ENCODE data around the gene BCAP29.
A peak's percentile ranks its signal among the peaks of the same experiment; 100 is the strongest.
"Not testable (repeated sequence)": the region's sequence is repeated elsewhere in the genome, so short reads cannot be mapped to it uniquely, and the experiment has no call there.

The BCAP29 gene

GRCh38 chr7:107579885-107580715 is at the start of gene BCAP29:
TSS of gene BCAP29 (plus strand) at chr7:107580246. CDS start at chr7:107580773, 527 bp downstream.
- peak; percentile 63 for DNase-seq (ENCODE audit: low spot score)

GRCh38 chr7:107530751-107531150 is 49.3 kb upstream of the BCAP29 start:
- no peak for DNase-seq (ENCODE audit: low spot score)

GRCh38 chr7:107534139-107534538 is 45.9 kb upstream of the BCAP29 start:
- DNase-seq (ENCODE audit: low spot score): no peak

GRCh38 chr7:107537228-107537627 is 42.8 kb upstream of the BCAP29 start:
- not testable (repeated sequence) for DNase-seq (ENCODE audit: low spot score)

GRCh38 chr7:107538001-107538400 is 42.0 kb upstream of the BCAP29 start:
- no peak for DNase-seq (ENCODE audit: low spot score)

GRCh38 chr7:107543338-107543993 is 36.6 kb upstream of the BCAP29 start:
- DNase-seq (ENCODE audit: low spot score): no peak

GRCh38 chr7:107544848-107545591 is 35.0 kb upstream of the BCAP29 start:
- DNase-seq (ENCODE audit: low spot score): no peak

GRCh38 chr7:107551936-107552335 is 28.1 kb upstream of the BCAP29 start:
- no peak for DNase-seq (ENCODE audit: low spot score)

- DNase-seq (ENCODE audit: low spot score): no peak
Observed at GRCh38 chr7:107555893-107556292, 24.2 kb upstream of the BCAP29 start.

- DNase-seq (ENCODE audit: low spot score): peak; percentile 47
Observed at GRCh38 chr7:107559864-107560263, 20.2 kb upstream of the BCAP29 start.

- DNase-seq (ENCODE audit: low spot score): no peak
Observed at GRCh38 chr7:107560898-107561516, 19.0 kb upstream of the BCAP29 start.

- no peak for DNase-seq (ENCODE audit: low spot score)
Observed at GRCh38 chr7:107563081-107563774, 16.8 kb upstream of the BCAP29 start.

- peak; percentile 58 for DNase-seq (ENCODE audit: low spot score)
Observed at GRCh38 chr7:107563775-107564552, 16.1 kb upstream of the BCAP29 start, which contains the start of the genes COG5 and DUS4L. TSS of gene COG5 (minus strand) at chr7:107563920. CDS start at chr7:107563896, 24 bp downstream. TSS of gene DUS4L (plus strand) at chr7:107563971. CDS start at chr7:107567071, 3,100 bp downstream.

GRCh38 chr7:107564553-107565298 is 15.3 kb upstream of the BCAP29 start:
- DNase-seq (ENCODE audit: low spot score): peak; percentile 84

GRCh38 chr7:107570298-107570697 is 9.7 kb upstream of the BCAP29 start:
- DNase-seq (ENCODE audit: low spot score): no peak

GRCh38 chr7:107573537-107573936 is 6.5 kb upstream of the BCAP29 start:
- DNase-seq (ENCODE audit: low spot score): no peak

GRCh38 chr7:107579554-107579884 is 527 bp upstream of the BCAP29 start:
- no peak for DNase-seq (ENCODE audit: low spot score)

GRCh38 chr7:107580716-107581383 is 804 bp downstream of the BCAP29 start:
- no peak for DNase-seq (ENCODE audit: low spot score)

- no peak for DNase-seq (ENCODE audit: low spot score)
Observed at GRCh38 chr7:107581387-107582013, 1.5 kb downstream of the BCAP29 start.

Data from kidney capillary endothelial cell (primary cell).